Esophagus muscularis mucosa (tissue), 3 donors: Measurements from ENCODE around the gene CLIC6.

Experiments
- CTCF ChIP-seq, 3 experiments: fragments of 200-600 bp in 2 of 3; fragments of 450-650 bp in 1 of 3; sonication (generic) in 2 of 3; IDR thresholded peaks; one replicate each; pipeline ENCODE4 v1.5.1; 2017 to 2019; ENCODE audit warnings: antibody characterized with exemption in 3 of 3, mild to moderate bottlenecking in 2 of 3, moderate library complexity in 1 of 3
- POLR2A ChIP-seq: fragments of 450-650 bp; IDR thresholded peaks from one replicate; pipeline ENCODE4 v1.6.1; 2017; ENCODE audit warnings: antibody characterized with exemption, moderate library complexity, mild to moderate bottlenecking, low read depth
- POLR2AphosphoS5 ChIP-seq, 2 donors: sonication (generic); formaldehyde crosslinking; IDR thresholded peaks; one replicate each; pipeline ENCODE4 v1.6.1; 2017; ENCODE audit warnings: antibody characterized with exemption in 2 of 2

DNA sequence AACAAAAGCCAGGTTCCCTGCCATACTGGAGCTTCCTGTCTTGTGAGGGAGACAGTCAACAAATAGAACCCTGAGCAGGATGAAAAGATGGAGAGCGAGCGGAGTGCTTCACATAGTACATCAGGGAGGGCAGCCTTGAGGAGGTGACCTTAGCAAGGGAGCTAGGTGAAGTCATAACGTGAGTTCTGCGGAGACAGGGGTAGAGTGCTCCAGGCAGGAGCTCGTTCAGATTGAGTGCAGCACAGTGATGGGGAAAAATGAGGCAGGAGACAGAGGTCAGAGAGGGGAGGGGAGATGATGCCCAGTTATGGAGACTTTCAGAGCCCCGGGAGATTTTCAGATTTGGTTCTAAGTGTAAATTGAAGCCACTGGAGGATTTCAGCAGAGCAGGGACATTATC, 15.3 kb upstream of the CLIC6 start:
- no peak for TF ChIP-seq POLR2AphosphoS5 (IDR thresholded peaks at IDR 0.05)
- no peak for TF ChIP-seq CTCF (IDR thresholded peaks at IDR 0.05)
- TF ChIP-seq POLR2A, result no peak
